Fibroblast of skin of right biceps (primary cell): ENCODE results near the gene MTPN.

Experiments
- DNase-seq: peaks from one replicate; pipeline ENCODE4 v3.0.0-alpha.2; 2013

Gene MTPN, protein sequence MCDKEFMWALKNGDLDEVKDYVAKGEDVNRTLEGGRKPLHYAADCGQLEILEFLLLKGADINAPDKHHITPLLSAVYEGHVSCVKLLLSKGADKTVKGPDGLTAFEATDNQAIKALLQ

GRCh38 chr7:135977007-135977741 lies at the start of gene MTPN:
Gene MTPN (minus strand): TSS chr7:135977359. CDS start chr7:135977100, 259 bp downstream.
- peak; percentile 96 for DNase-seq

DNA sequence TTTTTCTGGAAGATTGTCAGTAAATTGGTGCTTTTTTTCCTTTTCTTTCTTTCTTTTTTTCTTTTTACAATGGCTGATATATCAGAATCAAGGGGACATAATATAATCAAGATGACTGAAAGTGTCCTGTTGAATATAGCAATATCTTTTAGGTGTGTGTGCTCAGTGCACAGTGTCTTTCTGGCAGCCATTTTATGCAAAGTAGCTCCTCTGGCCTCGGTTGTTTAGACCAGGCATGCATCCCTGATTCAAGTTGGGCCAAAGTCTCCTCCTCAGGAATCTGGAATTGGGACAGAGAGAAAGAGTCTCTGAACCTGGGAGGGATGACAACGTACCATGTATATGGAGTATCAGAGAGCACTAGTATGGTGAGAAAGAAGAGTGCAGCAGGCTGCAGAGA lies 49.0 kb upstream of the MTPN start:
- no peak for DNase-seq

DNA sequence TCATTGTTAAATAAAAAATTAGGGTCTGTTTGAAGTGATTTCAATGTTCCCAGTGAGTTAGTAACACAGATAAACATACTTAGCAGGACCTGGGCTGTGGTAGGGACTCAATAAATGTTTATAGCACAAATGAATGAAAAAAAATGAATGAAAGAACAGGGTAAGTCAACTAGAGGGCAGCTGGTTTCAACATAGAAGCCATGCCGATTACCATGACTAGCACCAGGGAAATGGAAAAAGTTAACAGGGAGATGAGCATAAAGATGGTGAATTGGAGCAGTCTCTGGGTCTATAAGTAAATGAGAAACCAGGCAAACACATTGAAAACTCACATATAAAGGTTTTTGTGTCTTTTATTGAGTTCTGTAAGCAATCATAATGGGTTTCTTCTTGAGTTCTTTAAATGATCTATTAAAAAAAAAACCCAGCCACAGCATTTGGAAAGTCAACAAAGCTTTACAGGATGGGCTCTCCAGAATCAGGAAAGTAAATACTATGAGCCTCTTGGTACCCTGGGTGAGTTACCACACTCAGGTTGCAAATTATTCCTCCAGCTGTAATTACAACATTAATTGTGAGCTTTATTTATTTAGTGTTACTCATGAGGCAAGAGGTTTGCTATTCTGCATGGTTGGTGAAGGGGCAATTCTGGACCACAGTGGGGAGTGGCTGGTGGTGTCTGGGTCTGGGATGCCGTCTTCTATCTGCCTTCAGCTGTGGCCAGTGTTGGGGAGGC lies 46.1 kb upstream of the MTPN start:
- DNase-seq: no peak

DNA sequence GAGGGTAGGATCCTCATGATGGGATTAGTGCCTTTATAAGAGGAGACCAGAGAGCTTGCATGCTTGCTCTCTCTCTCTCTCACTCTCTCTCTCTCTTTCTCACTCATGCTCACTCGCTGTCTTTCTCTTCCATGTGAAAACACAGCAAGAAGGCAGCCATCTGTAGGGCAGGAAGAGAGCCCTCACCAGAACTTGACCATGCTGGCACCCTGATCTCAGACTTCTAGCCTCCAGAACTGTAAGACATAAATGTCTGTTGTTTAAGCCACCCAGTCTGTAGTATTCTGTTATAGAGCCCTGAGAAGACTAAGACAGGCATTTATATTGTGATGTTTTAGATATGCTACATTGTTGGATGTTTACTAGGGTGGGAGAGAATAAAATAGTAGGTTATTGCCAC lies 43.4 kb upstream of the MTPN start:
- DNase-seq: no peak

- peak; percentile 27 for DNase-seq
Observed at GRCh38 chr7:136018104-136018503, 40.9 kb upstream of the MTPN start.

DNA sequence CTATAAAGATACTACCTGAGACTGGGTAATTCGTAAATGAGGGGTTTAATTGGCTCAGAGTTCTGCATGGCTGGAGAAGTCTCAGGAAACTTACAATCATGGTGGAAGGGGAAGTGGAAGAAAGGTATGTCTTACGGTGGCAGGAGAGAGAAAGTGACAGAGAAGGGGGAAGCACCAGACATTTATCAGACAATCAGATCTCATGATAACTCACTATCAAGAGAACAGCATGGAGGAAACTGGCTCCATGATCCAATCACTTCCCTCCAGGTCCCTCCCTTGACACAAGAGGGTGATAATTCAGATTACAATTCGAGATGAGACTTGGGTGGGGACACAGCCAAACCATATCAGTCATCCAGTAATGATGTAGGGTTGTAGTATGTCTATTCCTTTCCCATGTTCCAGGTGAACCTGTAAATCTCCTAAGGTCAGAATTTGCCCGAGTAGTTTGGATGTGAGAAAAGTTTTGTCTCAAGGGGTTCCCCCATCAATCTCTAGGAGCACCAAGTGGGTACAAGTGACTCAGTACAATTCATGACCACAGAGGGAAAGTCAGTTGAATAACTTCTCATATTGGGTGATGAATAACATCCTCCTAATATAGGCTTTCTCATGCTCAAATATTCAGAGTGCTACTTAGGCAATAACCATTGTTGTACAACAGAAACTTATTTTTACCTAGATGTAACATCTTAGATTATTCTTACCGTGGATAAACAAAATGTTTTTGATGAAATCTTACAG lies 39.7 kb upstream of the MTPN start:
- DNase-seq: no peak

- DNase-seq: no peak
Observed at GRCh38 chr7:136015638-136016037, 38.5 kb upstream of the MTPN start.

- DNase-seq: no peak
Observed at GRCh38 chr7:136014659-136015058, 37.5 kb upstream of the MTPN start.

- DNase-seq: no peak
Observed at GRCh38 chr7:136012238-136012637, 35.1 kb upstream of the MTPN start.

- peak; percentile 44 for DNase-seq
Observed at GRCh38 chr7:136009488-136010079, 32.4 kb upstream of the MTPN start.

GRCh38 chr7:136006208-136006607 lies 29.0 kb upstream of the MTPN start:
- DNase-seq: no peak

GRCh38 chr7:136004083-136004482 lies 26.9 kb upstream of the MTPN start:
- no peak for DNase-seq

DNA sequence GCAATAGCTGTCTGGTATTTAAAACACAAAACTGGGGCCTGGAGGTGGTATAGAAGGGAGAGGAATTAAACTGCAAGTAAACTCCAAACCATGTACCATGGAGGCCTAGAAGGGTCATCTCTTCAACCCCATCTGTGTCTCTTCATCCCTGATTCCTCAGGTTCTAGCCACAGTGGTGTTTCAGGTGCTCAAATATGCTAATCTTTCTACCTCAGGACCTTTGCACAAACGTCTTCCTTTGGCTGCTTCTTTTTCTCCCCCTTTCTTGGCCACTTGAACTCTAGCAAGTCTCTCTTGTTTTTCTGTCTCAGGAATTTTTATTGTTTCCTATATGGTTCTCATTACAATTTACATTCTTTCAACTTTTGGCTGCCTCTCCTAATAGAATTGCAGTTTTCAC lies 25.6 kb upstream of the MTPN start:
- no peak for DNase-seq

DNA sequence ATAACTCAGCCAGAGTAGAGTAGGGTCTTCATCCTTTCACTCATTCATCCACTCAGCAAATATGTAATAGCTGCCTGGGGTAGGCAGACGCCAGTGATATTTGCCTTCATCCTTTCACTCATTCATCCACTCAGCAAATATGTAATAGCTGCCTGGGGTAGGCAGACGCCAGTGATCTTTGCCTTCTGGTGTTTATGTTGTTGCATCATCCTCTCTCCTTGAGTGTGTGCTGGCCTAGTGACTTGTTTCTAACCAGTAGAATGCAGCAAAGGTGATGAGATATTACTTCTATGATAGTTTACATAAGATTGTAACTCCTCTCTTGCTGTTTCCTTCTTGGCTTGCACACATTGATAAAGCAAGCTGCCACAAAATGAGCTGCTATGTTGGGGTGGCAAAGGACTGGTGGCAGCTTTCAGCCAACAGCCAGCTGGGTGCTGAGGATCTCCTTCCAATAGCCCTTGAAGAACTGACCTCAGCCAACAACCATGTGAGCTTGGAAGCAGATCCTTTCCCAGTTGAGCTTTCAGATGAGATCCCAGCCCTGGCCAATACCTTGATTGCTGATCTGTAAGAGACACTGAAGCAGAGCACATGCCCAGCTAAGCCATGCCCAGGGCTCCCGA lies 23.2 kb upstream of the MTPN start:
- no peak for DNase-seq

GRCh38 chr7:135998081-135998480 lies 20.9 kb upstream of the MTPN start:
- DNase-seq: peak; percentile 7

DNA sequence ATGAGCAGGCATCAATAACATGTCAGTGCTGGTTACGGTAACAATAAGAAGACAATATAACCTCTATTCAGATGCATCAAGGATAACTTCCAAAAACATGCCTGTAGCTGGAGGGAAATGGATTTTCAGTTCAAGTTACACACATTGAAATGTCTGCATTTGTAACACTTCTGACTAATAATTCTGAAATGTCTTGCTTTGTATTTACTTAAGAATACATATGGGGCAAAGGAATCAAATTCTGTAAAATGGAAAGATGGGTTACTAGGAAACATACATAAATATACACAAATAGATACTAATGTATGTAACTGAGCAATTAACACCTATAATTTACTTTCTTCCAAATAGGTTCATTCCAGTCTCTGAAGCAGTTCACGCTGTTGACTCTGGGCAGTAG lies 18.6 kb upstream of the MTPN start:
- peak; percentile 31 for DNase-seq

DNA sequence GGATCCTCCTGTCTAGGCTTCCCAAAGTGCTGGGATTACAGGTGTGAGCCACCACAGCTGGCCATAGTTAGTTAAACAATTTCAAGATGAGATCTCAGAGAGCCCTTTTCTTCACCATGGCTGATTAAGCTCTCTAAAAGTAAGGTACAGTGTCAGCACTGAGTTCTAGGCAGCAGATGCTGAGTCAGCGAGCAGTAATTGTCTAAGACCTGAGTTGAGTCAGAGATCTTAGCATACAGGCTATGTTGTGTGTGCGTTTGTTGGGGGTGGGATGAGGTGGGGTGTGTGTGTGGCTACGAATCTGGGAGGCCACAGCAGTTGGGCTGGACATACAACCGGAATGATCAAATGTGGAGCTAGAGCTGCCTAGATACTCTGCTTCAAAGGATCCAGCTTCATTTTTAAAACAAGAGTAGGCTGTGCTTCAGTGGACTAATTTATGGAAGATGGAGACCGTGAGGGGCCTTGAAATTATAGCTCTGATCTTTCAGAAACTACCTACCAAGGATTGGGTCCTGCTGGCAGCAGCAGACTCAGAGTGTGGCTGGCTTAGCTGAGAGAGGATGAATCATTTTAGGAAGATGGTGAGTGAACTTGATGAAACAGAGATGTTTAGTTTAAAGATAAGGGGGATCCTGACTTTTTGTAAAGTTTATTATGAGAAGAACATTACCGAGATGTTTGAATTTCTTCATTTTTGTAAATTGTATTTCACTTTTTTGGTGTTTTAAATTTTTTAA lies 17.5 kb upstream of the MTPN start:
- DNase-seq: peak; percentile 70

DNA sequence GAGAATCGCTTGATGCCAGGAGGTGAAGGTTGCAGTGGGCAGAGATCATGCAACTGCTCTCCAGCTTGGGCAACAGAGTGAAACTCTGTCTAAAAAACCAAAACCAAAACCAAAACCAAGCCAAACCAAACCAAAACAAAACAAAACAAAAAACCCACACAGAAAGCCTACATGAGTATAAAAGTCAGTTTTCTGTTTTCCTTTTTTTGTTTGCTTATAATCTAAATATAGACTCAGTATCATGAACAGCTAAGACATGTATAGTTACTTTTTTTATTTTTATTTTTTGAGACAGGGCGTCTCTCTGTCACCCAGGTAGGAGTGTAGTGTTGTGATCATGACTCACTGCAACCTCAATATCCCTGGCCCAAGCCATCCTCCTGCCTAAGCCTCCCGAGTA lies 16.8 kb upstream of the MTPN start:
- DNase-seq: no peak

DNA sequence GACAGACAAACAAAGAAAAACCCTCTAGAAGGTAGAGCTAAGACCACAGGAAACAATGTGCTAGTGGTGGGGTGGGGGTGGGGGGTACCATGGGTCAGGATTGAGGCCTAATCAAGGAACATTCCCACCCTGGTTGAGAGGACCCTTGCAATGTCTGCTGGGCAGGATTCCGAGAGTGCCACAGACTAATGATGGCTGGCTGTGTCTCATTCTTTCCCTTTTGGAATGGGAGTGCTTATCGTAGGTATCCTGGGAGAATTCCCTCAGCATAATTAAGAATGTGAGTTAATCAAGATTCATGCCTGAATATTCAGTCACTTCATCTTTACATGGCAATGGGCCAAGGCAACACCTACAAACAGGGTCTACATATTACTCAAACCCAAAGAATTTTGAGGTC lies 14.7 kb upstream of the MTPN start:
- peak; percentile 10 for DNase-seq

DNA sequence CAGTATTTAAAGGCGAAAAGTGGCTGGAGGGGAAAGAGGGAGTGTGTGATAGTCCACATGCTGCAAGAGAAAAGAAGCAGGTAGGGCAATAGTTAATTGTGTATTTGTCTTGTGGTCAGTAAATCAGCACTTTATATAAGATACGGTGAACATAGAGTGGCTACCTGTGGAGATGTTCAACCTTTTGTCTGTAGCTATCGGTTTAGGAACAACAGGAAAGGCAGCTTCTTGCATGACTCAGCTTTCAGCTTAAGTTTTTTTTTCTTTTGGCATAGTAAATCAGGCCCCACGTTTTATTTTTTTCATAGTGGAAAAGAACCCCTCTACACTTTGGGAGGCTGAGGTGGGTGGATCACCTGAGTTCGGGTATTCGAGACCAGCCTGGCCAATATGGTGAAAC lies 14.2 kb upstream of the MTPN start:
- no peak for DNase-seq

GRCh38 chr7:135990258-135990657 lies 13.1 kb upstream of the MTPN start:
- DNase-seq: no peak
